Hepatocyte (in vitro differentiated cells): ENCODE data around the gene CD177. TPM values are rescaled to one million over a fixed set of nuclear protein-coding genes. Genes with fewer than 3 reads are reported as not detected.
"Not testable (repeated sequence)": the region's sequence is repeated elsewhere in the genome, so short reads cannot be mapped to it uniquely, and the experiment has no call there.

Source experiments
- DNase-seq: peaks from one replicate; pipeline ENCODE4 v3.0.0-alpha.2; 2016; ENCODE audit warnings: low spot score
- H2AFZ ChIP-seq: fragments of 200-600 bp; sonication (generic); 2 replicates; pipeline ENCODE4 v1.6.0; 2016; ENCODE audit warnings: antibody characterized with exemption, mild to moderate bottlenecking
- H3K27ac ChIP-seq: fragments of 200-600 bp; sonication (generic); 2 replicates; pipeline ENCODE4 v1.5.1; 2016; ENCODE audit warnings: mild to moderate bottlenecking
- H3K27me3 ChIP-seq: fragments of 200-600 bp; sonication (generic); 2 replicates; pipeline ENCODE4 v1.6.1; 2016
- H3K36me3 ChIP-seq: fragments of 200-600 bp; sonication (generic); replicated peaks from 2 replicates; pipeline ENCODE4 v1.5.1; 2016; ENCODE audit warnings: low read depth; ENCODE audit not compliant: insufficient read depth
- H3K4me1 ChIP-seq: fragments of 200-600 bp; sonication (generic); 2 replicates; pipeline ENCODE4 v1.5.1; 2016; ENCODE audit warnings: mild to moderate bottlenecking, moderate library complexity; ENCODE audit not compliant: insufficient read depth
- H3K4me2 ChIP-seq: fragments of 200-600 bp; sonication (generic); 2 replicates; pipeline ENCODE4 v1.6.0; 2016
- H3K4me3 ChIP-seq: fragments of 200-600 bp; sonication (generic); 2 replicates; pipeline ENCODE4 v1.5.1; 2016; ENCODE audit warnings: mild to moderate bottlenecking
- H3K79me2 ChIP-seq: fragments of 200-600 bp; sonication (generic); 2 replicates; pipeline ENCODE4 v1.6.0; 2017; ENCODE audit warnings: mild to moderate bottlenecking
- H3K9me2 ChIP-seq: fragments of 200-600 bp; sonication (generic); replicated peaks from 2 replicates; pipeline ENCODE4 v1.6.0; 2017; ENCODE audit warnings: mild to moderate bottlenecking; ENCODE audit not compliant: insufficient read depth
- H3K9me3 ChIP-seq: fragments of 200-600 bp; sonication (generic); 2 replicates; pipeline ENCODE4 v1.5.1; 2016; ENCODE audit warnings: low read depth, mild to moderate bottlenecking
- H4K20me1 ChIP-seq: fragments of 200-600 bp; sonication (generic); 2 replicates; pipeline ENCODE4 v1.6.0; 2016; ENCODE audit warnings: mild to moderate bottlenecking; ENCODE audit not compliant: insufficient read depth, poor library complexity, severe bottlenecking
- CTCF ChIP-seq: fragments of 200-600 bp; sonication (generic); IDR thresholded peaks from 2 replicates; pipeline ENCODE4 v1.5.1; 2016; ENCODE audit warnings: antibody characterized with exemption, mild to moderate bottlenecking; ENCODE audit not compliant: poor library complexity
- EZH2 ChIP-seq: fragments of 200-600 bp; sonication (generic); IDR thresholded peaks from 2 replicates; pipeline ENCODE4 v1.6.1; 2016; ENCODE audit warnings: antibody characterized with exemption, mild to moderate bottlenecking, borderline replicate concordance
- EZH2phosphoT487 ChIP-seq: fragments of 200-600 bp; sonication (generic); IDR thresholded peaks from one replicate; pipeline ENCODE4 v1.6.1; 2018; ENCODE audit warnings: antibody characterized with exemption, mild to moderate bottlenecking, low read depth, moderate library complexity; ENCODE audit not compliant: unreplicated experiment, severe bottlenecking
- WGBS: methylation state at CpG from one replicate; pipeline ENCODE4 v1.1.6; 2016; ENCODE audit warnings: low lambda C conversion rate; ENCODE audit errors: missing lambda C conversion rate; 5-methylcytosine and 5-hydroxymethylcytosine counted together
- polyA plus RNA-seq: library from polyadenylated mRNA; unstranded; fragments of >200 nt; fragmentation: Nextera tagmentation; extraction: Ambion mirVana; gene quantifications from 2 replicates; pipeline ENCODE4 v1.2.1, GENCODE V29; 2016
- total RNA-seq: library from RNA; depleted of rRNA; stranded (reverse); fragments of >200 nt; gene quantifications from 2 replicates; pipeline ENCODE4 v1.2.3, GENCODE V29; 2014

The CD177 gene
- total and polyA plus RNA-seq, 2 experiments from 2014 or later: 0.30 TPM; not detected in 1

- Histone ChIP-seq H3K79me2 (no peaks in the 10 kb centered on the region), H3K27me3 (peaks cover 7% of the 10 kb centered on the region), H3K9me2 (no peaks in the 10 kb centered on the region), H3K9me3 (no peaks in the 10 kb centered on the region), H2AFZ (no peak overlapping the region), H3K27ac (no peak overlapping the region), H3K4me3 (no peak overlapping the region), H3K36me3 (no peaks in the 10 kb centered on the region), H4K20me1 (no peaks in the 10 kb centered on the region), H3K4me1 (no peaks in the 10 kb centered on the region), H3K4me2 (no peak overlapping the region)
- no peak for DNase-seq
- WGBS: 18% methylated on average over 7 of the region's 14 CpGs
- no peak for TF ChIP-seq EZH2phosphoT487
- no peak for TF ChIP-seq CTCF
- TF ChIP-seq EZH2: no peak
Measured at GRCh38 chr19:43380008-43380407, 26.5 kb downstream of the CD177 start.

DNA sequence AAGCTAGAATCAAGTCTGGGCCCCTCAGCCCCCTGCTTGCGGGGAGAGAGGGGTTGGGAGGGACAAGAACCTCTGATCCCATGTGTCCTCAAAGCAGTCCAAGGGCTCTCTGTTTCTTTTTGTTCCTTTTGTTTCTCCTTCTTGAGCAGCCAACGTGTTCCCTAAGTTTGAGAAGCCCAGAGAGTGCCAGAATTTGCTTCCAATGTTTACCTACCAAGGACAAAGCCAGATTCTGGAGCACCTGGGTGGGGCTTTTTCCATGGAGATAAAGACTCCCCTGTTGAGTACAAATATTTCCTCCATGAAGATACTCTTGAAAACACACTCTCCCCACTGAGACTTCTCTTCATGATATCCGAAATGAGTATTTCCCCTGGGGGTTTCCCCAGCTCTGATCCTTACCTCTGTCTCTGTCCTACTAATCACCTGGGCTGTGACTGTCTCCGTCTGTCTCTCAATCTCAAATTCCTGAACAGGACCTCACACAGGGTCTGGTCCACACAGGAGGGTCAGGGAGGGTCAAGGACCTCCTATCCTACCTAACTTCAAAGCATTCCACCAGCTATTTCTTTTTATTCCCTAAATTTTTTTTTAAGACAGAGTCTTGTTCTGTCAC, 27.4 kb downstream of the CD177 start:
- no peaks in the 10 kb centered on the region for H3K4me1 ChIP-seq
- H3K4me2 ChIP-seq: no peak overlapping the region
- no peaks in the 10 kb centered on the region for H3K9me2 ChIP-seq
- DNase-seq: no peak
- H3K36me3 ChIP-seq: no peaks in the 10 kb centered on the region
- WGBS: 45% methylated on average over 4 of the region's 4 CpGs
- no peaks in the 10 kb centered on the region for H3K79me2 ChIP-seq
- no peak overlapping the region for H2AFZ ChIP-seq
- peaks cover 7% of the 10 kb centered on the region for H3K27me3 ChIP-seq
- TF ChIP-seq EZH2 (no peak), CTCF (no peak), EZH2phosphoT487 (no peak)
- no peaks in the 10 kb centered on the region for H4K20me1 ChIP-seq
- no peak overlapping the region for H3K27ac ChIP-seq
- no peak overlapping the region for H3K4me3 ChIP-seq
- no peaks in the 10 kb centered on the region for H3K9me3 ChIP-seq

GRCh38 chr19:43382586-43383216, 29.2 kb downstream of the CD177 start:
- H3K4me2 ChIP-seq, H2AFZ ChIP-seq, H3K9me3 ChIP-seq, H3K36me3 ChIP-seq, H3K79me2 ChIP-seq, H3K9me2 ChIP-seq, DNase-seq, H3K4me3 ChIP-seq, H3K27ac ChIP-seq, H4K20me1 ChIP-seq, H3K27me3 ChIP-seq, H3K4me1 ChIP-seq: not testable (repeated sequence)
- 76% methylated on average over 12 of the region's 12 CpGs for WGBS

GRCh38 chr19:43383254-43383653, 29.8 kb downstream of the CD177 start:
- WGBS: 85% methylated on average over 7 of the region's 7 CpGs
- not testable (repeated sequence) for H3K27ac ChIP-seq, H3K4me2 ChIP-seq

DNA sequence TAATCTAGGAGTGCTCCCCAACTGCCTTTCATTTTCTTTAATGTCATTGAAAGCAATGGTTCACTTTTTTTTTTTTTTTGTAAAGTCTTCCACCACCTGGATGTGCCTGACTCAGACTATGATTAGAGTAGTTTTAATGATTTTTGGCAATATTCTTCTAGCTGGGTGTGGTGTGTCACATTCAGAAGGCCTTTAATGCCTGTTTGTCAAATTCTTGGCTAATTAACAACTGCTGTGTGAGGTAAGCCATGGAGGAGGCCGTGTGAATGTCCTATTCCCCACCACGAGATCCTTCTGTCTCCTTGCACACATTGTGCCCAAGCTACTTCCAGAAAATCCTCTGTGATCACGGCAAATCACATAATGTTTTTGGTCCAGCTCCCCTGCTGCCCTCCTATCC, 30.3 kb downstream of the CD177 start:
- not testable (repeated sequence) for H2AFZ ChIP-seq, H3K4me1 ChIP-seq, H3K36me3 ChIP-seq, H4K20me1 ChIP-seq, H3K27me3 ChIP-seq, H3K9me3 ChIP-seq, H3K27ac ChIP-seq, H3K9me2 ChIP-seq, H3K4me3 ChIP-seq, DNase-seq, H3K4me2 ChIP-seq, H3K79me2 ChIP-seq
- 71% methylated on average over 3 of the region's 3 CpGs for WGBS

More at GRCh38 chr19:43383254-43383653, 29.8 kb downstream of the CD177 start:
- H3K9me2 ChIP-seq, H3K4me3 ChIP-seq, H2AFZ ChIP-seq, H3K27me3 ChIP-seq, H3K4me1 ChIP-seq, H3K79me2 ChIP-seq, H3K36me3 ChIP-seq, H3K9me3 ChIP-seq, DNase-seq, H4K20me1 ChIP-seq: not testable (repeated sequence)

DNA sequence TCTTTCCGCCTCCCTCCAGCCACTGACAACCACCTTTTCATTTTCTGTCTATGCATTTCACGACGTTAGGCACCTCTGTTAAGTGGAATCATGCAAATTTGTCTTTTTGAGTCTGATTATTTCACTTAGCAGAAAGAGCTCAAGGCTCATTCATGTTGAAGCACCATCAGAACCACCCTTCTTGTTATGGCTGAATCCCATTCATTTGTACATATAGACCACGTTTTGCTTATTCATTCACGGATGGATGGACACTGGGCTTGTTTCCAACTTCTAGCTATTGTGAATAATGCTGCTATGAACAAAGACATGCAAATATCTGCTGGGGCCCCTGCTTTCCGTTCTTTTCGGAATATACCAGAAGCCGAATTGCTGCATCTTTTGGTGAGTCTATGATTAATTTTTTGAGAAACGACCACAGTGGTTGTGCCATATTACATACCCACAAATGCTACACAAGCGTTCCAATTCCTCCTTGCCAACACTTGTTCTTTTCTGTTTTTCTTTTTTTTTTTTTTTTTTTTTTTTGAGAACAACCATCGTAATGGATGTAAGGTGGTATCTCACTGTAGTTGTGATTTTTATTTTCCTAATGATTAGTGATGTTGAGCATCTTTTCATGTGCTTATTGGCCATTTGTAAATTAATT, 37.5 kb downstream of the CD177 start:
- H3K27me3 ChIP-seq, DNase-seq, H2AFZ ChIP-seq, H3K9me3 ChIP-seq, H3K36me3 ChIP-seq, H3K79me2 ChIP-seq, H3K27ac ChIP-seq, H3K9me2 ChIP-seq, H4K20me1 ChIP-seq, H3K4me1 ChIP-seq, H3K4me2 ChIP-seq, H3K4me3 ChIP-seq: not testable (repeated sequence)
- 88% methylated on average over 11 of the region's 11 CpGs for WGBS

GRCh38 chr19:43391552-43391935, 38.1 kb downstream of the CD177 start:
- H3K27me3 ChIP-seq, H4K20me1 ChIP-seq, H3K27ac ChIP-seq, DNase-seq, H2AFZ ChIP-seq, H3K9me3 ChIP-seq, H3K79me2 ChIP-seq, H3K36me3 ChIP-seq, H3K4me1 ChIP-seq, H3K9me2 ChIP-seq, H3K4me2 ChIP-seq, H3K4me3 ChIP-seq: not testable (repeated sequence)
- WGBS: 89% methylated on average over 6 of the region's 6 CpGs
